Endothelial cell (in vitro differentiated cells): Measurements from ENCODE around the gene MBOAT1. TPM values are rescaled to one million over a fixed set of nuclear protein-coding genes. Genes with fewer than 3 reads are reported as not detected.
"Not testable (repeated sequence)": the region's sequence is repeated elsewhere in the genome, so short reads cannot be mapped to it uniquely, and the experiment has no call there.

Experiments used
- DNase-seq: peaks from one replicate; pipeline ENCODE4 v3.0.0; 2021; ENCODE audit warnings: low spot score
- H3K27ac Mint-ChIP-seq: one replicate; pipeline ENCODE4 v1.8.0; 2021; ENCODE audit warnings: mixed read lengths, inconsistent platforms; ENCODE audit not compliant: unreplicated experiment
- H3K27me3 Mint-ChIP-seq: one replicate; pipeline ENCODE4 v1.8.0; 2021; ENCODE audit warnings: mild to moderate bottlenecking, moderate library complexity, mixed read lengths, inconsistent platforms; ENCODE audit not compliant: unreplicated experiment
- H3K36me3 Mint-ChIP-seq: one replicate; pipeline ENCODE4 v1.8.0; 2021; ENCODE audit warnings: mild to moderate bottlenecking, low read depth, mixed read lengths, inconsistent platforms; ENCODE audit not compliant: unreplicated experiment
- H3K4me1 Mint-ChIP-seq: one replicate; pipeline ENCODE4 v1.8.0; 2021; ENCODE audit warnings: mild to moderate bottlenecking, mixed read lengths, inconsistent platforms; ENCODE audit not compliant: unreplicated experiment
- H3K4me3 Mint-ChIP-seq: one replicate; pipeline ENCODE4 v1.8.0; 2021; ENCODE audit warnings: mild to moderate bottlenecking, mixed read lengths, inconsistent platforms; ENCODE audit not compliant: unreplicated experiment
- H3K9me3 Mint-ChIP-seq: one replicate; pipeline ENCODE4 v1.8.0; 2021; ENCODE audit warnings: mixed read lengths, inconsistent platforms; ENCODE audit not compliant: unreplicated experiment
- total RNA-seq: library from RNA; stranded (reverse); fragmentation: NEBNext Ultra II Directional; extraction: Animal tissue kit (Norgen Biotek cat#: 25700); gene quantifications from one replicate; pipeline ENCODE4 v1.2.1, GENCODE V29; 2021; ENCODE audit not compliant: unreplicated experiment
- TF ChIP-seq, protein P1 (sequence below): fragments of 200-600 bp; sonication (generic); IDR thresholded peaks from one replicate; pipeline ENCODE4 v1.5.0; 2021; ENCODE audit warnings: antibody characterized with exemption; ENCODE audit not compliant: unreplicated experiment

The MBOAT1 gene
- total RNA-seq, 1 donor from 2014 or later = 10.7 TPM

- TF ChIP-seq, protein P1, sequence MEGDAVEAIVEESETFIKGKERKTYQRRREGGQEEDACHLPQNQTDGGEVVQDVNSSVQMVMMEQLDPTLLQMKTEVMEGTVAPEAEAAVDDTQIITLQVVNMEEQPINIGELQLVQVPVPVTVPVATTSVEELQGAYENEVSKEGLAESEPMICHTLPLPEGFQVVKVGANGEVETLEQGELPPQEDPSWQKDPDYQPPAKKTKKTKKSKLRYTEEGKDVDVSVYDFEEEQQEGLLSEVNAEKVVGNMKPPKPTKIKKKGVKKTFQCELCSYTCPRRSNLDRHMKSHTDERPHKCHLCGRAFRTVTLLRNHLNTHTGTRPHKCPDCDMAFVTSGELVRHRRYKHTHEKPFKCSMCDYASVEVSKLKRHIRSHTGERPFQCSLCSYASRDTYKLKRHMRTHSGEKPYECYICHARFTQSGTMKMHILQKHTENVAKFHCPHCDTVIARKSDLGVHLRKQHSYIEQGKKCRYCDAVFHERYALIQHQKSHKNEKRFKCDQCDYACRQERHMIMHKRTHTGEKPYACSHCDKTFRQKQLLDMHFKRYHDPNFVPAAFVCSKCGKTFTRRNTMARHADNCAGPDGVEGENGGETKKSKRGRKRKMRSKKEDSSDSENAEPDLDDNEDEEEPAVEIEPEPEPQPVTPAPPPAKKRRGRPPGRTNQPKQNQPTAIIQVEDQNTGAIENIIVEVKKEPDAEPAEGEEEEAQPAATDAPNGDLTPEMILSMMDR = no peak
- peaks cover 2% of the 10 kb centered on the region for H3K27me3 Mint-ChIP-seq
- no peaks in the 10 kb centered on the region for H3K36me3 Mint-ChIP-seq
- peak overlapping the region; percentile 5 for H3K27ac Mint-ChIP-seq
- DNase-seq = no peak
- no peaks in the 10 kb centered on the region for H3K9me3 Mint-ChIP-seq
- H3K4me3 Mint-ChIP-seq = no peak overlapping the region
- H3K4me1 Mint-ChIP-seq = peaks cover 13% of the 10 kb centered on the region
These were observed 33.9 kb upstream of the MBOAT1 start for GRCh38 chr6:20246125-20246524.

DNA sequence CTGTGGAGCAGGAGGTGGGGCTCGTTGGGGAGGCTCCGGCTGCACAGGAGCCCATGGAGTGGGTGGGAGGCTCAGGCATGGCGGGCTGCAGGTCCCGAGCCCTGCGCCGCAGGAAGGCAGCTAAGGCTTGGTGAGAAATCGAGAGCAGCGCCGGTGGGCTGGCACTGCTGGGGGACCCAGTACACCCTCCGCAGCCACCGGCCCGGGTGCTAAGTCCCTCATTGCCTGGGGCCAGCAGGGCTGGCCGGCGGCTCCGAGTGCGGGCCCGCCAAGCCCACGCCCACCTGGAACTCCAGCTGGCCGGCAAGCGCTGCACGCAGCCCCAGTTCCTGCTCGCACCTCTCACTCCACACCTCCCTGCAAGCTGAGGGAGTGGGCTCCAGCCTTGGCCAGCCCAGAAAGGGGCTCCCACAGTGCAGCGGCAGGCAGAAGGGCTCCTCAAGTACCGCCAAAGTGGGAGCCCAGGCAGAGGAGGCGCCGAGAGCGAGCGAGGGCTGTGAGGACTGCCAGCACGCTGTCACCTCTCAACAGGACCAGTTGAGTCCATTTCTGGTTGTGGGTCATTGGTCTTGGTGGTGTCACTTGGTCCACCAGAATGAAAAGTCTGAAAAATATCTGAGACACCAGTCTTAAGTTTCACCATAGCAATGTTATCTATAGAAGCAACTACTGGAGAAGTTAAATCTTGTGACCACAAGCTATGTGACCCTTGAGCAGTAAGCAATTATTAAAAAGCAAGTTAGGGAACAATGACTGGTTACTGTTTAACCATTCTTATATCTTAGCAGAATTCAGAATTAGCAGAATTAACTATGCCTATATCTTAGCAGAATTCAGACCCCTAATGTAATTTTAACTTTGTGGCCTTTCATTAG is 32.8 kb upstream of the MBOAT1 start:
- H3K4me3 Mint-ChIP-seq, H3K27me3 Mint-ChIP-seq, H3K36me3 Mint-ChIP-seq, DNase-seq, H3K9me3 Mint-ChIP-seq, H3K27ac Mint-ChIP-seq: not testable (repeated sequence)
- H3K4me1 Mint-ChIP-seq = peaks cover 13% of the 10 kb centered on the region

- no peaks in the 10 kb centered on the region for H3K36me3 Mint-ChIP-seq
- H3K4me1 Mint-ChIP-seq = peaks cover 13% of the 10 kb centered on the region
- no peaks in the 10 kb centered on the region for H3K9me3 Mint-ChIP-seq
- H3K4me3 Mint-ChIP-seq = no peak overlapping the region
- no peak for DNase-seq
- TF ChIP-seq, protein P1 = no peak
- H3K27ac Mint-ChIP-seq = no peak overlapping the region
- peaks cover 2% of the 10 kb centered on the region for H3K27me3 Mint-ChIP-seq
These were observed 31.0 kb upstream of the MBOAT1 start for GRCh38 chr6:20243288-20243687.

- DNase-seq = no peak
- Mint-ChIP-seq H3K9me3 (no peaks in the 10 kb centered on the region), H3K4me3 (no peak overlapping the region), H3K36me3 (no peaks in the 10 kb centered on the region), H3K4me1 (peaks cover 13% of the 10 kb centered on the region), H3K27ac (no peak overlapping the region), H3K27me3 (peaks cover 2% of the 10 kb centered on the region)
- TF ChIP-seq, protein P1 = no peak
These were observed 30.1 kb upstream of the MBOAT1 start for GRCh38 chr6:20242397-20242796.

DNA sequence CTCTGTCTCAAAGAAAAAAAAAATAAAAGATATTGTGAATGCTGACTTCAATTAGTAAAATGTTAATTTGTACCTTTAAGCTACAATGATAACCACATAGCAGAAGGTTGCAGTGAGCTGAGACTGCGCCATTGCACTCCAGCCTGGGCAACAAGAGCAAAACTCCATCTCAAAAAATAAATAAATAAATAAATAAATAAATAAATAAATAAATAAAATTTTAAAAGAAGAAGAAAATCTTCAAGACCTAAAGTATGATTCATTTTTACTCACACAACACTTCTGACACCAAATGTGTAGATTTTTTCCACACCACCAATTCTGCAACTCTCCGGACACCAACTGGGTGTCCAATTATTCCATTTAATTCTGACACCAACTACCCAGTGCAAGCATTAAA is 28.8 kb upstream of the MBOAT1 start:
- no peaks in the 10 kb centered on the region for H3K36me3 Mint-ChIP-seq
- H3K9me3 Mint-ChIP-seq = no peaks in the 10 kb centered on the region
- no peak overlapping the region for H3K27ac Mint-ChIP-seq
- peaks cover 6% of the 10 kb centered on the region for H3K4me1 Mint-ChIP-seq
- no peak for DNase-seq
- TF ChIP-seq, protein P1 = no peak
- H3K27me3 Mint-ChIP-seq = peaks cover 2% of the 10 kb centered on the region
- H3K4me3 Mint-ChIP-seq = no peak overlapping the region
